ENCODE data around the gene TTLL13. TPM values are rescaled to one million over a fixed set of nuclear protein-coding genes. Genes with fewer than 3 reads are reported as not detected.

The TTLL13 gene
- total and polyA plus RNA-seq, 9 of the 15 experiments (the other 6 are each of a cell fraction or from before 2014, with no cell fraction given) = 0.05 to 0.24 (median 0.11) TPM; not detected in 1

DNA sequence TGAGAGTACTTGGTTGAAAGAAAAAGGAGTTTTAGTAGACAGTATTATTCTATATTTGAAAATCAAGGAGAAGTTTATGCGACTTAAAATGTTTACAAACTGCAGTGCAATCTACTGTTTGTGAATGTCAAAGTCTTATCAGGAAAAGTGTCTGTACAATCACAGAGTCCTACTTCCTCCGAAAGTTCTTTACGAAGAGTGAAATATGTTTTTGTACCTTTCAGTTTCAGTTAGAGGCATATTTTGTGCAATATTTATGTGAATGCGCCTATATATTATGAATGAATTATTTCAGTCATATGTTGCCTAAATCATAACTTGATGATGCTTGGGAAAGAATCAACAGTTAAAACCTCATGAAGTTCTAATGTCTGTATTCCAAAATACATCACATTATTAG is 47.7 kb downstream of the TTLL13 start:
- H3K9me3 ChIP-seq (replicated peaks; ENCODE audit: control insufficient read depth, insufficient read depth, low read depth, low read length) = no peaks in the 10 kb centered on the region
- BruUV-seq (replicated peaks) = no TSS peak
- no peaks in the 10 kb centered on the region for H4K20me1 ChIP-seq (replicated peaks; ENCODE audit: control insufficient read depth, insufficient read depth, low read length)

More for the DNA sequence above, 47.7 kb downstream of the TTLL13 start:
- intact Hi-C loops (cut with micrococcal nuclease) = loop anchor here (10.0 kb wide), 1 partner anchor 638 kb away; the partner anchor contains the start of genes HDDC3 and UNC45A
- 25% methylated on average over 4 of the region's 4 CpGs for WGBS (ENCODE audit: insufficient coverage, low coverage, missing lambda C conversion rate)
- ATAC-seq = no peak
- no peaks in the 10 kb centered on the region for H3K36me3 ChIP-seq (ENCODE audit: control insufficient read depth, insufficient read depth, low read length)
- ChIA-PET POLR2A (interaction anchor here (0.6 to 0.7 kb wide), 2 partner anchors 29 to 143 kb away, joined by 3 read pairs; no protein-coding TSS in a partner anchor), CTCF (ENCODE audit: low intra/inter-chr PET ratio) (no interaction called here)
- in situ Hi-C loops (cut with MboI) = no loop called here
- no peak overlapping the region for H3K4me3 ChIP-seq
- no peak overlapping the region for H3K4me2 ChIP-seq (ENCODE audit: insufficient read depth, low read length)
- TF ChIP-seq, protein P1, sequence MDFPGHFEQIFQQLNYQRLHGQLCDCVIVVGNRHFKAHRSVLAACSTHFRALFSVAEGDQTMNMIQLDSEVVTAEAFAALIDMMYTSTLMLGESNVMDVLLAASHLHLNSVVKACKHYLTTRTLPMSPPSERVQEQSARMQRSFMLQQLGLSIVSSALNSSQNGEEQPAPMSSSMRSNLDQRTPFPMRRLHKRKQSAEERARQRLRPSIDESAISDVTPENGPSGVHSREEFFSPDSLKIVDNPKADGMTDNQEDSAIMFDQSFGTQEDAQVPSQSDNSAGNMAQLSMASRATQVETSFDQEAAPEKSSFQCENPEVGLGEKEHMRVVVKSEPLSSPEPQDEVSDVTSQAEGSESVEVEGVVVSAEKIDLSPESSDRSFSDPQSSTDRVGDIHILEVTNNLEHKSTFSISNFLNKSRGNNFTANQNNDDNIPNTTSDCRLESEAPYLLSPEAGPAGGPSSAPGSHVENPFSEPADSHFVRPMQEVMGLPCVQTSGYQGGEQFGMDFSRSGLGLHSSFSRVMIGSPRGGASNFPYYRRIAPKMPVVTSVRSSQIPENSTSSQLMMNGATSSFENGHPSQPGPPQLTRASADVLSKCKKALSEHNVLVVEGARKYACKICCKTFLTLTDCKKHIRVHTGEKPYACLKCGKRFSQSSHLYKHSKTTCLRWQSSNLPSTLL (IDR thresholded peaks at IDR 0.05) = no peak
- TF ChIP-seq MEIS2 (IDR thresholded peaks at IDR 0.05; ENCODE audit: partially characterized antibody) = peak; percentile 34
- H3K27me3 ChIP-seq (ENCODE audit: control insufficient read depth in 2 of 2, insufficient read depth in 2 of 2, low read length in 2 of 2) = no peaks in the 10 kb centered on the region; a peak in 1 of 5 replicates
- FAIRE-seq = no peak
- no peak overlapping the region for H3K9ac ChIP-seq (ENCODE audit: insufficient read depth in 1 of 2, low read depth in 2 of 2, low read length in 2 of 2)
- no peak for DNase-seq (ENCODE audit: extremely low read depth in 1 of 4, low spot score in 3 of 4)
- no peaks in the 10 kb centered on the region for H3K79me2 ChIP-seq (ENCODE audit: control insufficient read depth, insufficient read depth, low read length)
- peaks cover 3% of the 10 kb centered on the region for H3K9me1 ChIP-seq (ENCODE audit: control insufficient read depth, insufficient read depth, low read length)
- peaks cover 11 to 32% of the 10 kb centered on the region in 2 experiments for H3K4me1 ChIP-seq (replicated peaks in 1 of 2; ENCODE audit: control insufficient read depth in 2 of 2, insufficient read depth in 2 of 2, low read length in 2 of 2)
- H3K27ac ChIP-seq (ENCODE audit: extremely low read depth, low read depth, low read length) = no peak overlapping the region
- H2AFZ ChIP-seq (ENCODE audit: low read depth, low read length) = 0 out of 2 replicates have a peak overlapping the region, but pooled peaks have one; percentile 4

Data from K562 (cell line).